A673 (cell line): ENCODE results near the gene UQCRC2.

Experiments used
- EZH2 ChIP-seq: fragments of 200-600 bp; sonication (generic); IDR thresholded peaks from 2 replicates; pipeline ENCODE4 v1.6.1; 2017; ENCODE audit warnings: borderline replicate concordance, low read depth, mild to moderate bottlenecking, mixed read lengths, antibody characterized with exemption, low read length; ENCODE audit not compliant: poor library complexity, severe bottlenecking
- TF ChIP-seq, protein P1 (sequence below): fragments of 300-800, 200-600 bp; sonication (generic); conservative IDR thresholded peaks from 2 replicates; pipeline ENCODE4 v1.5.1; 2017; ENCODE audit warnings: low read depth, mild to moderate bottlenecking, antibody characterized with exemption, low read length, moderate library complexity, mixed read lengths

DNA sequence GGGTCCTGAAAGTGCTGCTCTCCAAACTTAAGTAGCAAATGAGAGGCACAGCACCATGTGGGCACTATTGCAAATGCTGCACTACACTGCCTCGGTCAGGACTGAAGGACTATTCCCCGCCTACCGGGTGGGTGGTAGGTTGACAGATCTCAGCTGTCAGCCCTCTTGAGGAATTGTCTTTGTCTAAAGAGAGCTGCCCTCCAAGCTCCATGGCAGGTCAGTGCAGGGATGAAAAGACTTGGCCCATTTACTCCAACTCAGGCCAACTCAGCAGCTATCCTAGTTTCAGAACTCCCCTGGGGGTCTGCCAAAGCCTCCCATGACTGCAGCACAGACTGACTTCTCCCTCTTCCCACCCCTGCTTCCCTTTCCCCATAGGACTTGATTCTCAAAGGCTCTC, 51.2 kb downstream of the UQCRC2 start:
- TF ChIP-seq, protein P1, sequence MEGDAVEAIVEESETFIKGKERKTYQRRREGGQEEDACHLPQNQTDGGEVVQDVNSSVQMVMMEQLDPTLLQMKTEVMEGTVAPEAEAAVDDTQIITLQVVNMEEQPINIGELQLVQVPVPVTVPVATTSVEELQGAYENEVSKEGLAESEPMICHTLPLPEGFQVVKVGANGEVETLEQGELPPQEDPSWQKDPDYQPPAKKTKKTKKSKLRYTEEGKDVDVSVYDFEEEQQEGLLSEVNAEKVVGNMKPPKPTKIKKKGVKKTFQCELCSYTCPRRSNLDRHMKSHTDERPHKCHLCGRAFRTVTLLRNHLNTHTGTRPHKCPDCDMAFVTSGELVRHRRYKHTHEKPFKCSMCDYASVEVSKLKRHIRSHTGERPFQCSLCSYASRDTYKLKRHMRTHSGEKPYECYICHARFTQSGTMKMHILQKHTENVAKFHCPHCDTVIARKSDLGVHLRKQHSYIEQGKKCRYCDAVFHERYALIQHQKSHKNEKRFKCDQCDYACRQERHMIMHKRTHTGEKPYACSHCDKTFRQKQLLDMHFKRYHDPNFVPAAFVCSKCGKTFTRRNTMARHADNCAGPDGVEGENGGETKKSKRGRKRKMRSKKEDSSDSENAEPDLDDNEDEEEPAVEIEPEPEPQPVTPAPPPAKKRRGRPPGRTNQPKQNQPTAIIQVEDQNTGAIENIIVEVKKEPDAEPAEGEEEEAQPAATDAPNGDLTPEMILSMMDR: no peak
- TF ChIP-seq EZH2: no peak
